ENCODE measurements around the gene CECR2. TPM values are rescaled to one million over a fixed set of nuclear protein-coding genes. Genes with fewer than 3 reads are reported as not detected.

Gene CECR2
- total and polyA plus RNA-seq, 2 of the 8 experiments (the other 6 are each of a cell fraction or from before 2014, with no cell fraction given): 18.3 to 123 TPM

- H3K4ac ChIP-seq (replicated peaks; ENCODE audit: insufficient read length, low read depth, low read length): no peak overlapping the region
- no peak overlapping the region for H2BK15ac ChIP-seq (ENCODE audit: low read length)
- no peak overlapping the region for H3K14ac ChIP-seq (ENCODE audit: insufficient read length)
- no peak for FAIRE-seq
- no peaks in the 10 kb centered on the region for H3K79me2 ChIP-seq (ENCODE audit: control insufficient read depth in 1 of 2, insufficient read depth in 2 of 2, low read length in 2 of 2)
- H4K20me1 ChIP-seq (replicated peaks in 1 of 2; ENCODE audit: control insufficient read depth in 1 of 2, insufficient read depth in 2 of 2, low read length in 2 of 2): no peaks in the 10 kb centered on the region
- H3K4me3 ChIP-seq (ENCODE audit: extremely low read depth in 1 of 4, insufficient read depth in 2 of 4, low read depth in 3 of 4, low read length in 4 of 4): no peak overlapping the region
- H3K4me1 ChIP-seq (replicated peaks in 1 of 4; ENCODE audit: control insufficient read depth in 3 of 4, insufficient read depth in 4 of 4, low read length in 3 of 4): no peaks in the 10 kb centered on the region
- no peak overlapping the region for H2BK5ac ChIP-seq (ENCODE audit: low read depth, low read length)
- H3K9me3 ChIP-seq (ENCODE audit: insufficient read depth in 2 of 2, low read depth in 1 of 2, low read length in 1 of 2): no peaks in the 10 kb centered on the region
- no peak overlapping the region for H2AFZ ChIP-seq (ENCODE audit: low read length)
- H3K23ac ChIP-seq (ENCODE audit: insufficient read length): no peak overlapping the region
- H4K8ac ChIP-seq (ENCODE audit: extremely low read depth, insufficient read depth, low read length): no peak overlapping the region
- H3K79me1 ChIP-seq (ENCODE audit: low read depth, low read length): no peaks in the 10 kb centered on the region
- H3K56ac ChIP-seq (replicated peaks; ENCODE audit: insufficient read length, low read depth, low read length): no peak overlapping the region
- H3K23me2 ChIP-seq (ENCODE audit: low read depth, low read length): no peaks in the 10 kb centered on the region
- no peak overlapping the region for H2BK20ac ChIP-seq (ENCODE audit: low read length)
- H4K91ac ChIP-seq (replicated peaks; ENCODE audit: insufficient read length, low read length): no peak overlapping the region
- H4K5ac ChIP-seq (ENCODE audit: insufficient read length, low read depth, low read length): no peak overlapping the region
- WGBS, 2 experiments (ENCODE audit: extremely low coverage in 1 of 2, insufficient coverage in 1 of 2, insufficient read length in 1 of 2, insufficient replicate concordance in 2 of 2, low coverage in 1 of 2, low lambda C conversion rate in 2 of 2, missing lambda C conversion rate in 1 of 2): 88% methylated on average over 3 of the region's 3 CpGs; no CpG with 5 or more reads in 1 of the 2 experiments
- H3K27me3 ChIP-seq (replicated peaks in 1 of 4; ENCODE audit: control insufficient read depth in 3 of 4, extremely low read depth in 1 of 4, insufficient read depth in 3 of 4, low read length in 3 of 4): no peaks in the 10 kb centered on the region
- ChIA-PET POLR2A (ENCODE audit: partially characterized antibody) (interaction anchor here (0.6 to 0.7 kb wide), 2 partner anchors 18 to 23 kb away, joined by 3 read pairs; no protein-coding TSS in a partner anchor), CTCF (ENCODE audit: partially characterized antibody) (interaction anchor here (0.7 to 1.7 kb wide), 3 partner anchors 136 to 178 kb away, joined by 3 read pairs; no protein-coding TSS in a partner anchor)
- no peak overlapping the region for H3K27ac ChIP-seq (ENCODE audit: low read depth, low read length)
- H2AK5ac ChIP-seq (ENCODE audit: low read depth, low read length): no peak overlapping the region
- no peak overlapping the region for H3K18ac ChIP-seq (ENCODE audit: extremely low read depth, low read length)
- no peak overlapping the region; a peak in 1 of 7 replicates for H3K9ac ChIP-seq (replicated peaks in 1 of 4; ENCODE audit: extremely low read depth in 1 of 4, low read depth in 3 of 4, low read length in 3 of 4)
- H2BK120ac ChIP-seq (replicated peaks; ENCODE audit: low read depth, low read length): no peak overlapping the region
- DNase-seq (ENCODE audit: low read depth in 1 of 2, low spot score in 2 of 2): no peak
- H3K36me3 ChIP-seq (ENCODE audit: control insufficient read depth in 2 of 4, insufficient read depth in 4 of 4, low read length in 3 of 4): no peaks in the 10 kb centered on the region
- H3K4me2 ChIP-seq (ENCODE audit: insufficient read depth in 1 of 2, low read depth in 2 of 2, low read length in 2 of 2): no peak overlapping the region
- H2BK12ac ChIP-seq (ENCODE audit: low read depth, low read length): no peak overlapping the region; the same call in 1 of the 2 replicates
- TF ChIP-seq CREB1 (IDR thresholded peaks at IDR 0.05) (no peak), POU5F1 (IDR thresholded peaks at IDR 0.05; ENCODE audit: low read depth, low read length) (no peak), POLR2A (IDR thresholded peaks at IDR 0.05; ENCODE audit: control extremely low read depth in 1 of 2, low read depth in 2 of 2, low read length in 2 of 2) (no peak), BACH1 (IDR thresholded peaks at IDR 0.05; ENCODE audit: low read length) (no peak), NANOG (IDR thresholded peaks at IDR 0.05; ENCODE audit: insufficient read depth, low read depth, low read length, poor library complexity, severe bottlenecking) (no peak), MAFK (IDR thresholded peaks at IDR 0.05; ENCODE audit: low read depth, low read length) (no peak), HDAC2 (IDR thresholded peaks at IDR 0.05; ENCODE audit: borderline replicate concordance in 1 of 2, low read depth in 2 of 2, low read length in 2 of 2) (no peak), USF2 (IDR thresholded peaks at IDR 0.05; ENCODE audit: low read length) (no peak), CTCF (IDR thresholded peaks at IDR 0.05; ENCODE audit: control extremely low read depth in 1 of 3, insufficient read depth in 1 of 3, low read depth in 1 of 3, low read length in 3 of 3) (no peak), SRF (IDR thresholded peaks at IDR 0.05; ENCODE audit: low read depth, low read length) (no peak), SP2 (IDR thresholded peaks at IDR 0.05; ENCODE audit: low read length) (no peak)
These were observed 19.0 kb upstream of the CECR2 start for GRCh38 chr22:17350292-17350691.
